ENCODE results near the gene CAMTA1.

CAMTA1 gene

GRCh38 chr1:7534061-7534825 is 749.0 kb downstream of the CAMTA1 start:
- no peak for DNase-seq

GRCh38 chr1:7535016-7535415 is 749.8 kb downstream of the CAMTA1 start:
- DNase-seq: no peak

- DNase-seq: peak; percentile 20
Measured at GRCh38 chr1:7535934-7536878, 751.0 kb downstream of the CAMTA1 start.

- DNase-seq: no peak
Measured at GRCh38 chr1:7536891-7537591, 751.8 kb downstream of the CAMTA1 start.

- DNase-seq: no peak
Measured at GRCh38 chr1:7538033-7538432, 752.8 kb downstream of the CAMTA1 start.

GRCh38 chr1:7538849-7539768 is 753.9 kb downstream of the CAMTA1 start:
- no peak for DNase-seq

GRCh38 chr1:7539769-7540175 is 754.5 kb downstream of the CAMTA1 start:
- peak; percentile 17 for DNase-seq

- no peak for DNase-seq
Measured at GRCh38 chr1:7540816-7541215, 755.6 kb downstream of the CAMTA1 start.

GRCh38 chr1:7541629-7542028 is 756.4 kb downstream of the CAMTA1 start:
- no peak for DNase-seq

- no peak for DNase-seq
Measured at GRCh38 chr1:7543718-7544090, 758.5 kb downstream of the CAMTA1 start.

GRCh38 chr1:7549277-7550161 is 764.3 kb downstream of the CAMTA1 start:
- peak; percentile 9 for DNase-seq

GRCh38 chr1:7550261-7550865 is 765.1 kb downstream of the CAMTA1 start:
- DNase-seq: no peak

GRCh38 chr1:7550981-7551380 is 765.7 kb downstream of the CAMTA1 start:
- no peak for DNase-seq

- DNase-seq: no peak
Measured at GRCh38 chr1:7551442-7551841, 766.2 kb downstream of the CAMTA1 start.

GRCh38 chr1:7552402-7552801 is 767.1 kb downstream of the CAMTA1 start:
- no peak for DNase-seq

GRCh38 chr1:7553042-7553690 is 767.9 kb downstream of the CAMTA1 start:
- no peak for DNase-seq

- peak; percentile 62 for DNase-seq
Measured at GRCh38 chr1:7554385-7555235, 769.4 kb downstream of the CAMTA1 start.

GRCh38 chr1:7555391-7556185 is 770.3 kb downstream of the CAMTA1 start:
- no peak for DNase-seq
